IMR-90 (cell line): ENCODE data around the gene FARP1.

ENCODE experiments used
- CEBPB ChIP-seq: IDR thresholded peaks from 2 replicates; pipeline ENCODE4 v1.6.1; 2012; ENCODE audit warnings: low read depth, low read length, improper control_type of control experiment
- ELK1 ChIP-seq: fragments of 150-350 bp; IDR thresholded peaks from 2 replicates; pipeline ENCODE4 v1.6.1; 2016; ENCODE audit warnings: low read depth, mild to moderate bottlenecking, low read length, moderate library complexity, borderline replicate concordance
- POLR2A ChIP-seq: IDR thresholded peaks from 2 replicates; pipeline ENCODE4 v1.6.1; 2012; ENCODE audit warnings: mild to moderate bottlenecking, low read depth, low read length
- RFX5 ChIP-seq: IDR thresholded peaks from 2 replicates; pipeline ENCODE4 v1.8.0; 2012; ENCODE audit warnings: low read depth, mild to moderate bottlenecking, low read length, moderate library complexity
- TF ChIP-seq, protein P1 (sequence below): conservative IDR thresholded peaks from 2 replicates; pipeline ENCODE4 v1.5.1; 2012; ENCODE audit warnings: mild to moderate bottlenecking, low read depth, low read length, improper control_type of control experiment

DNA sequence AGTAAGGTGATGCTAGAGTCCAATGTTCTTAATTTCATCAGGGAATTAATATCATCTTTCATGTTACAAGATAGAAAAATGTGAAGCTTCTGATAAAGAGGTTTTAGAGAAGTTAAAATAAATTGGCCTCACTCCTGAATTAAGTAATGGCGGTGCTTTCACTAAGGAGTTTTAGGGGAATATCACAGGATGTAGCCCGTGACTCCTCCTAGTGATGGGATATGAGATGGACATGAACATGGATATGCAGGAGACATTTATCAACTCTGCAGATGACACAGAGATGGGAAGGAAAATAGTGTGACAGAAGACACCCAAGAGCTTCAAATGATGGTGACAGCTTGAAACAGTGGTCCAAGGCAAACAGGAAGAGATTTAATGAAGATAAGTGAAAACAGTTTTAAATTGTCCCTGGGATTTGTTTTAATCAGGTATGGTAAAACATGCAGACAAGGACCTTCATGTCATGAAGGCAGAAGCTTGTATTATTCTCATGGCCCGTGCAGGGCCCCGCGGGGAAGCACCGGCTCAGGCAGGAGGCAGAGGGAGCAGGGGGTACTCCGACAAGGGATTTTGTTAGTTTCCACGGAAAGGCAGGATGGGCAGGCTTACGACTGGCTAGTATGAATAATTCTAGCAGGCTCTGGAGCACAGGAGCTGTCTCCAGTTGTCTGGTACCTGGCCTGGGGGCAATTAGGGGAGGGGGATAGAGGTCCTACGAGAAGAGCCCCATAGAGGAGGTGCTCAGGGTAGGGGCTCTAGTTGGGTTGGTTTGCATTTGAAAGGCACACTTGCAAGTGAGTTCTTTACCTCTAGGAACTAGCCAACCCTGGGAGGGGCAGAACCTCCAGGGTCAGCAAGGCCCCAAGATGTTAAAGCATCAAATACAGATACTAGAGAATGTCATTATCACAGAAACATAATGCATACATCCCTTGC lies 38.7 kb upstream of the FARP1 start:
- TF ChIP-seq, protein P1, sequence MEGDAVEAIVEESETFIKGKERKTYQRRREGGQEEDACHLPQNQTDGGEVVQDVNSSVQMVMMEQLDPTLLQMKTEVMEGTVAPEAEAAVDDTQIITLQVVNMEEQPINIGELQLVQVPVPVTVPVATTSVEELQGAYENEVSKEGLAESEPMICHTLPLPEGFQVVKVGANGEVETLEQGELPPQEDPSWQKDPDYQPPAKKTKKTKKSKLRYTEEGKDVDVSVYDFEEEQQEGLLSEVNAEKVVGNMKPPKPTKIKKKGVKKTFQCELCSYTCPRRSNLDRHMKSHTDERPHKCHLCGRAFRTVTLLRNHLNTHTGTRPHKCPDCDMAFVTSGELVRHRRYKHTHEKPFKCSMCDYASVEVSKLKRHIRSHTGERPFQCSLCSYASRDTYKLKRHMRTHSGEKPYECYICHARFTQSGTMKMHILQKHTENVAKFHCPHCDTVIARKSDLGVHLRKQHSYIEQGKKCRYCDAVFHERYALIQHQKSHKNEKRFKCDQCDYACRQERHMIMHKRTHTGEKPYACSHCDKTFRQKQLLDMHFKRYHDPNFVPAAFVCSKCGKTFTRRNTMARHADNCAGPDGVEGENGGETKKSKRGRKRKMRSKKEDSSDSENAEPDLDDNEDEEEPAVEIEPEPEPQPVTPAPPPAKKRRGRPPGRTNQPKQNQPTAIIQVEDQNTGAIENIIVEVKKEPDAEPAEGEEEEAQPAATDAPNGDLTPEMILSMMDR, result peak; percentile 41
- TF ChIP-seq ELK1 (no peak), RFX5 (no peak), POLR2A (no peak), CEBPB (no peak)
